HG03439 (cell line): ENCODE results near the gene DDX56.
A peak's percentile ranks its signal among the peaks of the same experiment; 100 is the strongest.

ENCODE experiments used
- ATAC-seq: cut with Tn5 transposase; IDR thresholded peaks from one replicate; pipeline ENCODE4 v1.9.1; 2021; ENCODE audit warnings: mild to moderate bottlenecking, moderate library complexity; ENCODE audit not compliant: unreplicated experiment

The DDX56 gene

GRCh38 chr7:44573464-44574286 is at the start of gene DDX56:
TSS of gene DDX56 (minus strand) at chr7:44573908. CDS start at chr7:44573895, 13 bp downstream.
- peak; percentile 92 for ATAC-seq

GRCh38 chr7:44622342-44623151 is 48.8 kb upstream of the DDX56 start:
- ATAC-seq = peak; percentile 65

DNA sequence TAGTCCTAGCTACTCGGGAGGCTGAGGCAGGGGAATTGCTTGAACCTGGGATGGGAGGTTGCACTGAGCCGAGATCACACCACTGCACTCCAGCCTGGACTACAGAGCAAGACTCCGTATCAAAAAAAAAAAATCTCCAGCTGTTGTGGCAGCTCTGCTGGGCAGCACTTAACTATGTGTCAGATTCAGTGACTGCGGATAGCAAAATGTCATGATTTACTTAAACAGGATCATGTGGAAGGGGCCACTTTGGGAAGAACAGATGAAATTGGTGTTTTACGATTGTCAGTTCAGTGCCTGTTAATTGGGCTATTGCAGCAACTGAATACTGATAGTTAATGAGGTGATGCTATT is 48.0 kb upstream of the DDX56 start:
- no peak for ATAC-seq

GRCh38 chr7:44621034-44621749 is 47.5 kb upstream of the DDX56 start:
- ATAC-seq = no peak

GRCh38 chr7:44618753-44619152 is 45.0 kb upstream of the DDX56 start:
- ATAC-seq = no peak

DNA sequence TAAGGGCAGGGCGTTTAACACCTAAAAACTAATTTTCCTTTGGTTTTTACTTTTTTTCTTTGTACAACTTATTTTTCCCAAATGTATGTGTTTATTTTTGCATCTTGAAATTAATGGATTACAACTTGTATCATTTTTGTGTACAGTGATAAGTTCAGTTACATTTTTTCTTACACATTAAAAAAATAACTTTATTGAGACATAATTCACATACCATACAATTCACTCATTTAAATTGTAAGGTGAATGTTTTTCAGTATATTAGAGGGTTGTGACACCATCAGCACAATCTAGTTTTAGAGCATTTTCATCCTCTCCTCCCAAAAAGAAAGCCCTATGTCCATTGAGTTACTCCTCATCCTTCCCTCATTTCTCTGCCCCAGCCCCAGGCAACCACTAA is 44.3 kb upstream of the DDX56 start:
- no peak for ATAC-seq

GRCh38 chr7:44617225-44617890 is 43.6 kb upstream of the DDX56 start:
- no peak for ATAC-seq

GRCh38 chr7:44616545-44616944 is 42.8 kb upstream of the DDX56 start:
- no peak for ATAC-seq

GRCh38 chr7:44615793-44616192 is 42.1 kb upstream of the DDX56 start:
- ATAC-seq = no peak

DNA sequence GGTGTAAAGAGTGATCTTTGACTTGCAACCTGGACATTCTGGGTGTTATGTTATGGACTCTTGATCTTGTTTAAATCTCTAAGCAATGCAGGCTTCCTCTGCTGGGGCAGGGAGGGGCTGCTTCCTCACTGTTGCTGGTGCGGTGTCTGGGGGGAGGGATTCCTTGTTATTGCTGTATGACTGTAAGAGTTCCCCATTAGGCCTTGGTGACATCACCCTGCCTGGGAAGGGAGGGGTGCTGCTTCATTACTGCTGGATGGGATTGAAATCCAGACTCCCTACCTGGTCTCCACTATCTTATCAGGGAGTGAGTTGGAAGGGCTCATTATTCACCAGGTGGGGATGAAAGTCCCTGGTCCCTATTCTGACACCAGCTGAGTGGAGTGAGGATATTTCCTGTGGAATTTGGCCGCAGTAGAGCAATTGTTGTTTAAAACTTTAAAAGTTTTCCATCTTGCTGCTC is 41.5 kb upstream of the DDX56 start:
- ATAC-seq = no peak

GRCh38 chr7:44609829-44610228 is 36.1 kb upstream of the DDX56 start:
- no peak for ATAC-seq

- ATAC-seq = no peak
Measured at GRCh38 chr7:44608916-44609648, 35.4 kb upstream of the DDX56 start.

GRCh38 chr7:44607141-44608068 is 33.7 kb upstream of the DDX56 start:
- no peak for ATAC-seq

DNA sequence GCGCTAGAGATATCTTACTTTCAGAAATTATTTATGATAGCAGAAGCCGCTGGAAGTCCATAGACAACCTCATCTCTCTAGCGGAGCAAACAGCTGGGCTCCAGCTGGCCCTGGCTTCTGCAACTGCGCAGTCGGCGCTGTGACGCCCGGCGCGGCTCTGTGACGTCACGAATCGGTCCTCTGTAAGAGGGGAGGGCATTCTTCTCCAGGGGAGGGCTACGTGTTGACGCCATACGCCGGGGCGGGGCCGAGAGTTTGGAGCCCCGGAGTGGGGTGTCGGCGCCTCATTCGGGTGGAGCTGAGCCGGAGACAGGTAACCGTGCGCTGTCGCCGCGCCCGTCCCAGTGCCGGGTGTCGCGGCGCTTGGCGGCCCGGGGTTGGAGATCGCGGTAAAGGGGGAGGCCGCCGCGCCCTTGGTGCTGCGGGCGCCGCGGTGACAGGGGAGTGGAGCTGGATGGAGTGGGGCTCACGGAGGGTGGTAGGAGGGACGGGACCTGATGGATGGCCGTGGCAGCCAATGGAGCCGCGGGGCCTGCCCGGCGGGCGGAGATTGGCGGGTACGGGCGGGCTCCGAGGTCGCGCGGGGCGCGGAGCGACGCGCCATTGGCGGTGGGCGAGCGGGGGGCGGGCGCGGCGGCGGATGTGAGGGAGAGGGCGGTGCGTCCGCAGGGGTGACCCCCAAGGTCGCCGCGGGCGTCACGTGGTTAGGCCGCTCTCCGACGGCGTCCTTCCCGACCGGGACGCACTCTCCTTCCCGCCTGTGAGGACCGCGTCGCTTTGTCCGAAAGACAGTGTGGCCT is 32.8 kb upstream of the DDX56 start, which contains the start of gene OGDH:
OGDH (plus strand) TSS at position 287 of the 800 bp plus-strand sequence. CDS start 17,717 bp downstream, outside the sequence.
- peak; percentile 89 for ATAC-seq

- no peak for ATAC-seq
Measured at GRCh38 chr7:44604941-44605340, 31.2 kb upstream of the DDX56 start.

- ATAC-seq = no peak
Measured at GRCh38 chr7:44603193-44603592, 29.5 kb upstream of the DDX56 start.

GRCh38 chr7:44602576-44602910 is 28.8 kb upstream of the DDX56 start:
- no peak for ATAC-seq

DNA sequence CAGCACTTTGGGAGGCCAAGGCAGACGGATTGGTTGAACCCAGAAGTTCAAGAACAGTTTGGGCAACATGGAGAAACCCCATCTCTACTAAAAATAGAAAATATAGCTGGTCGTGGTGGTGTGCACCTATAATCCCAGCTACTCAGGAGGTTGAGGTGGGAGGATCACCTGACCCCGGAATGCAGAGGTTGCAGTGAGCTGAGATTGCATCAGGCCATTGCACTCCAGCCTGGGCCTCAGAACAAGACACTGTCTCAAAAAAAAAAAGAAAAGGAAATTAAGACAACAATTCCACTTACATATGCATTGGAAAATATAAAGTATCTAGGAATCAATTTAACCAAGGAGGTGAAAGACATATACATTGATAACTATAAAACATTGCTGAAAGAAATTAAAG is 25.5 kb upstream of the DDX56 start:
- no peak for ATAC-seq
